HG03439 (cell line): ENCODE results near the gene CDH4.

ENCODE experiments used
- ATAC-seq: cut with Tn5 transposase; IDR thresholded peaks from one replicate; pipeline ENCODE4 v1.9.1; 2021; ENCODE audit warnings: mild to moderate bottlenecking, moderate library complexity; ENCODE audit not compliant: unreplicated experiment

CDH4 gene

GRCh38 chr20:61805781-61806180 lies 553.7 kb downstream of the CDH4 start:
- ATAC-seq: no peak

- ATAC-seq: no peak
Observed at GRCh38 chr20:61806314-61806713, 554.3 kb downstream of the CDH4 start.

- no peak for ATAC-seq
Observed at GRCh38 chr20:61806995-61807394, 554.9 kb downstream of the CDH4 start.

- no peak for ATAC-seq
Observed at GRCh38 chr20:61807471-61808160, 555.6 kb downstream of the CDH4 start.

DNA sequence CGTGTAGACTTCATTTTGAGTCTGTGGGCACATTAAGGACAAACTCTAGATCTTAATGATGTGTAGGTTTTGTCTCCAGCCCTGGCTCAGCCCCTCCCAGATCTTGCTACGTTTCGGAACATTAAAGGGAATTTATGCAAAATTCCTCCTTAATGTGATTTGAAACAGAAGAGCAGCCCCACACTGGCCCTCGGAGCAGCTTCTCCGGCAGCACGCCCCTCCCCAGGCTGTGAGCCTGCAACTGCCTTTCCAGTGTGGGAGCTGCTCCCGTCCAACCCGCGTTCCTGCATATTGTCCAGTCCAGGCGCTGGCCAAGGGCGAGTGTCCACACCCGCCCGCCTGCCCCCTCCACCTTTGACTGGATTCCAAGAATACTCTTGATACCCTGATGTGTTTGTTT lies 556.4 kb downstream of the CDH4 start:
- no peak for ATAC-seq

GRCh38 chr20:61809006-61809770 lies 557.1 kb downstream of the CDH4 start:
- ATAC-seq: no peak

DNA sequence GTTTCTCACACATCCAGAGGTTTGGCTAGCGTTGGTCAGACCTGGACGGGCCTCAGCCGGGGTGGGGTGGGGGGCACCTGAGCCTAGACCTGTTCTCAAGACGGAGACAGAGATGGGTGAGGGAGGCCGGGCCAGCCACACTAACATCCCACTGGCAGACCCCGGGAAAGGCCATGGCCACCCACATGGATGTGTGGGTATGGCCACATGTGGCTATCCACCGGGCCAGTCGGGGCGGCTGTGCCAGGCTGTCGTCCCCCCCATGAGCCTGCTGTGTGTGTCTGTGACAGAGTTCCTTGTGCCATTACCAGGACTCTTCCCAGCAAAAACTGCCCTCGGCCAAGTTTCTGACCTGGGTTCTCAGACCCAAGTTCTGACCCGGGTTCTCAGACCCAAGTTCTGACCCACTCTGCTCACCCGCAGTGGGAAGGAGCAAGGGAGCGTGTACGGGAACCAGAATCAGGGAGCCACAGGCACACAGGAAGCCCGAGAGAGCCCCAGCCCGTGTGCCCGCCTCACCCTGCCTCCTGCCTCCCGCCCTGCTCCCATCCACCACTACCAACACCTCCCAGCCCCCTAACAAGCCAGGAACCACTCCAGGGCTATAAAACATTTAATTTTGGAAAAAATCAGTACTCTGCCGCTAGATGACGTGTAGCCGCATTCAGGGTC lies 558.1 kb downstream of the CDH4 start:
- ATAC-seq: no peak

DNA sequence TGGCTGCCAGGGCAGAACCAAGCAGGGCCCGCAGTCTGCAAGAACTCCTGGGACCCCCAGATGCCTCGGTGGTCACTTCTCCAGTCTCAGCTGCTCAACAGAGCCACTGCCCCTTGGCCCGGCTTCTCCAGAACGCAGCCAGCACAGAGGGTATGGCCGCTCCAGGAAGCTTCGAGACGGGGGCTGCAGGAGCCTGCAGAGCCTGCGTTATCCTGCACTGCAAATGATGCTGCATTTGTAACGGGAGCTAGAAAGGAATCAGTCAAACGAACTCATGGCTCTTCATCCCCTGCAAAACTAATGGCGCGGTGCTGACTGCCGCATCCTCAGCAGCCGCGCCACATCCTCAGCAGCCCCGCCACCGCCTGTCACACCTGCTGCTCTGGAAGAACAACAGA lies 558.7 kb downstream of the CDH4 start:
- no peak for ATAC-seq

GRCh38 chr20:61811166-61811565 lies 559.1 kb downstream of the CDH4 start:
- no peak for ATAC-seq

DNA sequence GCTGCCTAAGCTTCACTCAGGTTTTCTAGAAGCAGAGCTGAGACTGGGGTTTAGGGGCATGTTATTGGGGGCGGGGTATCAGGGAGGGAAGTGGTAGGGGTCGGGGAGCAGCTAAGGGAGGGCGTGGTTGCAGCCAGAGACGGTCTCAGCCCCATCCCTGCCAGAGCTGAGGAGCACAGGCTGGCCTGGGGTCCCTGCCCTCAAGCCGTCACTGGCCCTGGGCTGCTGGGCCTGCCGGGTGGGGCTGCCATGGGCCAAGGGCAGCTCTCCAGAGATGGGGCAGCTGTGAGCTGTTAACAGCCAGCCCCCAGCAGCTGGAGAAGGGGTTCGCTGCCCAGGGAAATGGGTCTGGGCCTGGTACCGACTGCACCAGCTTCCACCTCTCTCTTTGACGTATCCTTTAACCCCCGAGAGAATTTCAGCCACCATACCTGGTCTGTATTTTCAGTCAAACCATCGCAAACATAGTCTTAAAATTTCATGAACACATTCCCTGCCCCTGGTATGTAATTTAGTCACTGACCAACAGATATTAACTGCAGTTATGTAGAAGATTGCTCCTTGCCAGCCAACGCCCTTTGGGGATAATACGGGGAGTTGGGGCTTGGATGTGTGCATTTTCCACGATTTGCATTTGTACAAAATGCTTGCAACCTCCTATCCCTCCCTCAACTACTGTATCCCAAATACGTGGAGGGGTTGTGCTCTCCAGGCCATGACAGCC lies 560.2 kb downstream of the CDH4 start:
- no peak for ATAC-seq

DNA sequence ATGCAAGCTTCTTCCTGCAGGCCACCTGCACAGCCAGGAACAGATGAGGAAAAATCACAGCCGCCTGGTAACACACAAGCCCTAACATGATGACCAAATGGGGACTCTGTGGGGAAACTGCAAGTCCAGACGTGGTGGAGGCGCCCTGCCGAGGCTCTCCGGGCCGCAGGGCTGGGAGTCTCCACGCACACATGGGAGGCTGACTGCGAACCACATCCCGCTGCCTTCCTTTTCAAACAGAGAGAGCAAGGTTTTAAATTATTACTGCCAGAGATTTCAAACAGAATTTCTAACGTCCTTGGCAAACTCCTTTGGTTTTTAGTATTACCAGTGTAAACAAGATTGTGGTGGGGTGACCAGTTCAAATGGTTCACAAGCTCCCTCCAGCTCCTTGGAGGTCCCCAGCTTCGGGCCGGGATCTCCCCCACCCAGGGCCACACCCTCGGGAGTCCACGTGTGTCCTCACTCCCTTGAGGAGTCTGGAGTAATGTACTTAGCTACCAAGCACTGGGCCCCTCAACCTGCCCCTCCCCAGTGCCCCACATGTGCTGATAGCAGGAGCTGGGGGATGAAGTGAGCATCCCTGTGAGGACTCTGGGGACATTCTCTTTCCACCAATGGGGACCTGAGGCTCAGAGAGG lies 560.9 kb downstream of the CDH4 start:
- no peak for ATAC-seq

DNA sequence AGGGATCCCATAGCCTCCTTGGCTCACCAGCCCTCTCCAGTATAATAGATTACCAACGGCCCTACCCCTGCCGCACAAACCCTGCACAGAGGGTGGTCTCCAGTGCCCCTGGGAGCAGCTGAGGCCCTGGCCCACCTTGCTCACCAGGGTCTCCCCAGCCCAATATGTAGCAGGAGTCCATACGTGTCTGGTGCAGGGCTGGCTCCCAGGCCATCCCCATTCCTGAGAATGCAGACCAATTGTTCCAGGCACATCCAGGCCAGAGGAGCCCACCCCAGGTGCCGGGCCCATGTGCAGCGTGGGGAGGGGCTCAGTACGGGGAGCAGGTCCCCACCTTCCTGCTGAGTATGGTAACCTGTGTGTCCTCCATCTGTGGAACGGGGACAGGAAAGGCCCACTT lies 561.7 kb downstream of the CDH4 start:
- ATAC-seq: no peak

DNA sequence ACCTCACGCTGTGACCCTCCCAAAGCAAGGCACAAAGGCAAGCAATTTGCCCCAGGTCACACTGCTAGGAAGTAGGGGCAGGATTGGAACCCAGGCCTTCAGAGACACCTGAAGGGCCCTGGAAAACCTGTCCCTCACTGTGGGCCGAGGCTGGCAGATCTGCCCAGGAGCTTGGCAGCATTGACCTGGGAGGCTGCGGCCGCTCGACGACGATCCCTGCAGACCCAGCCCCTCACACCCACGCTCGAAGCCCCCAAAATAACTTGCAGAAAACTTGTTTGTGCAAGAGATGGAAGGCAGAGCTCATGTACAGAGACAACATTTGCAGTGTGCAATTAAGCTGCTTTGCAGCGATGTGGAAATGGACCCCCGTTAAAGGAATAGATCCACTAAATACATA lies 562.2 kb downstream of the CDH4 start:
- no peak for ATAC-seq

DNA sequence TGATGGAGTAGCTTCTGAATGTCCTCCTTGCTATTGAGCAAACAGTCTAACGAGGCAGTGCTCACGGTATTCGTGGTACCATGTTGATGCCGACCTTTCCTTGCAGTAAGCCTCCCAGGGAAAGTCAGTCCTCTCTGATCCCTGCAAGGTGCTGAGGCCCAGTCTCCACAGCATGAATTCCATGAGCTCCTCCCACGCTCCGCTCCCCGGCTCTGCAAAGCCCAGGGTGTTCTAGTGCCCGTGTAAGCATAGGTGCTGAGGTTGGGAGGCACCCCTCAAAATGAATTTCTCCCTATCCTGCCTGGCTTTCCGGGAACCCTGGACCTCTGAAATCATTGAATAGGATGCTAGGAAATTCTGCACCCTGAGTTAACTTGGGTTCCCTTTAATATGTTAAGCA lies 562.7 kb downstream of the CDH4 start:
- no peak for ATAC-seq

DNA sequence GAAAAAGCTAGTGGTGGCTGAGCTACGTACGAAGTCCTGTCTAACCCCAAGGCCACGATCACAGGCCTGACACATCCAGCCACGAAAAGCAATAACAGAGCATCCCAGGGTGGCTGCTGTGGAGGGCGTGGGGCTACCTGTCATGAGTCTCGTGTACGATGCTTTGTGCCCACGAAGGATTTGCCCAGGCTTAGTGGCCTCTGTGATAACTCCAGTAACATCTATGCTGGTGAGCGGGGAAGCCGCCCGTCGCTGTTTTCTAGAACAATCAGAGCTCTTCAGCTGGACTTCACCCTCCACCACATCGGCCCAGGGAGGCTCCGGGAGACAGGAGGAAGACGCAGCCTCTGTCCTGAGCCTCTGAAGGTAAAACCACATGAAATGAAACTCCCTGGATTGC lies 563.1 kb downstream of the CDH4 start:
- no peak for ATAC-seq

- no peak for ATAC-seq
Observed at GRCh38 chr20:61815678-61816077, 563.6 kb downstream of the CDH4 start.

GRCh38 chr20:61816606-61817460 lies 564.8 kb downstream of the CDH4 start:
- ATAC-seq: no peak

GRCh38 chr20:61817575-61817974 lies 565.5 kb downstream of the CDH4 start:
- no peak for ATAC-seq

GRCh38 chr20:61818746-61819573 lies 566.9 kb downstream of the CDH4 start:
- no peak for ATAC-seq
